ENCODE results near the gene CERS6. TPM values are rescaled to one million over a fixed set of nuclear protein-coding genes. Genes with fewer than 3 reads are reported as not detected.

The CERS6 gene
- total RNA-seq, 1 donor from 2014 or later: 23.6 TPM

- no peak for DNase-seq (ENCODE audit: low read depth in 2 of 2)
Observed at GRCh38 chr2:168529054-168529833, 73.2 kb downstream of the CERS6 start.

DNA sequence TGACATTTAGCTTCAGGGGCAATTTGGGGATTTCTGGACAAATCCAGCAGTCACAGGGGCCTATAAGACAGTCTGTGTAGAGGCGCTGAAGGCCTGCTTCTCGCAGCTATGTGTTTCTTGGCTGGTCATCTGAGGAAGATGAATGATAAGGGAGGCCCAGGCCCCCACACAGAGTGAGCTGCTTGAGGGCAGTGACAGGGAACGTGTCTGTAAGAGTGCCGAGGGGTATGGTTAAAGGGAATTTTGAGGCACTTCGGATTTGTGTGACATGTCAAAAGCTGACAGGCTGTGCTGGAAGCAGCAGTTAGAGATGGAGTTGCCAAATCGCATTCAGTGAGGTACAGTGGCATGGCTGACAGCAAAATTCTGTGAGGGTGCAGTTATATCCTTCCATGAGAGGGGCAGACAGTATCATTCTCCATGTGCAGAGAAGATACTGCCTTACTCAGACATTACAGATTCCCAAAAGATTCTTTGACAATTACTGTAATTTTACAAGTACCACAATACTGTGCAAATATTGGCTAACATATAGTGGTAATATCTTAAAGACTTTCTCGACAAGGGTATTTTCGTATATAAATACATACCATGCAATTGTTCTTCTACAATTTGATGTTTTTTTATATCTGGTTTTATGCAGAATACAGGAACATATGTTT is 74.0 kb downstream of the CERS6 start:
- DNase-seq (ENCODE audit: low read depth in 2 of 2): no peak

DNA sequence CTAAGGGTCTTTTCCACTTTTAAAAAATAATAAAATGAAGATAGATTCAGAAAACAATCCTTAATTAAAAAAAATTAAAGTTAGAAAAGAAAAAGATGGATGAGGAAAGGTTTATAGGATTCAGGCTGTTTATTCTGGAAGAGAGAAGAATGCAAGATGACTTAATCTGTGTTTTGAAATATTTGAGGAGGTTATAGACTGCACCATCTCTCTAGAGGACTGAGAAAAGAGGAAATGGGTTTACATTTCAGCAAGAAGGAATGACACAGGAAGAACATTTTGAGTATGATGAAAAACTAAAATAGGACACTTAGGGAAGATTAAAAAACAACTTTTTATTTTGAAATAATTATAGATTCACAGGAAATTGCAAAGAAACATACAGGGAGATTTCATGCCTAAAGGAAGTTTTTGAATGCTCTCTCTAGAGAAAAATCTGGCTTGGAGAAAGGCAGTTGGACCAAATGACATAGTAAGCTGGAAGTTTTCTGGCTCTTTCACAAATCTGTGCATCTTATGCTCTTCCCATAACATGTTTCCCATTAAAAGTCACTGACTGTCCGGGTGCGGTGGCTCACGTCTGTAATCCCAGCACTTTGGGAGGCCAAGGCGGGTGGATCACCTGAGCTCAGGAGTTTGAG is 75.0 kb downstream of the CERS6 start:
- no peak for DNase-seq (ENCODE audit: low read depth in 2 of 2)

- DNase-seq (ENCODE audit: low read depth in 2 of 2): no peak
Observed at GRCh38 chr2:168534926-168535325, 78.9 kb downstream of the CERS6 start.

GRCh38 chr2:168536925-168537466 is 80.9 kb downstream of the CERS6 start:
- DNase-seq (ENCODE audit: low read depth in 2 of 2): no peak

DNA sequence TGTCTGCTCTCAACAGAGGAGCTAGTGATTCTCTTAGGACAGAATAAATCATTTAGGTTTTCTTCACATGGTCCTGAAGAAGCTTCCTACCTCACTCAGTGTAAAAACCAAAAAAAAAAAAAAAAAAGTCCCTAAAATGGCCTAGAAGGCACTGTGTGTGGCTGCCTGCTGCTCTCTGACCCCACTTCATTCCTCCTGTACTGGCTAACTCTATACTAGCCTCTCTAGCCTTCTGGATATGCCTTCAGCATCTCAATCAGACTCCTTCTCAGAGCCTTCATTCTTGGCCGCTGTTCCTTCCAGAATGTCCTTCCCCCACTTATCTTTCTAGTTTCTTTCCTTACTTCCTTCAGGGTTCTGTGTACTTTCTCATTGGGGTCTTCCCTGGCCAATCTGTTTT is 82.1 kb downstream of the CERS6 start:
- DNase-seq (ENCODE audit: low read depth in 2 of 2): no peak

- no peak for DNase-seq (ENCODE audit: low read depth in 2 of 2)
Observed at GRCh38 chr2:168538534-168538933, 82.5 kb downstream of the CERS6 start.

- DNase-seq (ENCODE audit: low read depth in 2 of 2): no peak
Observed at GRCh38 chr2:168539945-168540344, 83.9 kb downstream of the CERS6 start.

GRCh38 chr2:168541858-168542257 is 85.8 kb downstream of the CERS6 start:
- DNase-seq (ENCODE audit: low read depth in 2 of 2): no peak

DNA sequence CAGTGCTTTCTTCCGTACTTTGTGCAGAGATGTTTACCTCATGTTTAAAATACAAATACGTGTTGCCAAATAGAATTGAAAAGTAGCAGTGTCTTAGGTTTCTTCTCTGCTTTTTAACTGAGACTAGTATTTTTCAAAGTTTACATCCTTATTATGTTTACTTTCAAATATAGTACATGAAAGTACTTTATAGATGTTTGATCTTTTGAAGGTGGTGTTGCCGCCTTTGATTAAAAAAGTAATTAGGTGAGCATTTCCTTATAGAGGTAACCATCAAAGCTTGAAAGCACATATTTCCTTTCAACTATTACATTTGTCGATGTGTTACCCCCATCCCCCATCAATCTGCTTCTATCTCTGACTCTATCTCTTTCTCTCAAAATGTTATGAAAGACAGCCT is 87.0 kb downstream of the CERS6 start:
- no peak for DNase-seq (ENCODE audit: low read depth in 2 of 2)

GRCh38 chr2:168543935-168544334 is 87.9 kb downstream of the CERS6 start:
- DNase-seq (ENCODE audit: low read depth in 2 of 2): no peak

DNA sequence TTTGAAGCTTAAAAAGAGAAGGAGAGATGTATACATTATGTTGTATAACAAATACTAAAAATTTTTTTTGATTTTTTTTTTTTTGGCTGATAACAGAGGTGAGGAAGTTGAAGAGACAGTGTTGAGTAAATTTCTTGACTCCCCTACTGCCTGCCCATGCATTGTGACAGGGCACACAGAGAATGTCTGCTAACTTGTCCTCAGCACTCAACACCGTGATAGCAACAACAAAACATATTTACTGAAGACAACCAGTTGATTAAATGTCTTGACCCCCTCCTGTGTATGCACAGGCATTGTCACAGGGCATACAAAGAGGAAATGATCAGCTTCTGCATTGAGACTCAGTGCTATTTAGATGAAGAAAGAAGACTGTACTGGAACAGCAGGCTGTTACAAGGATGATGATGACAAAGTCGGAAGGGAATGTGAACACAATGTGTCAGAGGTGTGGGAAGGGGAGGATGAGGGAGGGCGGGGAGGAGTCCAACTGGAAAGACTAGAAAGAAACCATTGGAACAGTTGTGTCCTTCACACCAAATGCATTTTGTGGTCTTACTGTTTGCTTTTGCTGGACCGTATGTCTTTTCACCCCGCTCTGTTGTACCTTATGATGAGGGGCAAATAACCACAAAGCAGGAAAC is 89.5 kb downstream of the CERS6 start:
- peak in 1 of 2 donors; percentile 74 for DNase-seq (ENCODE audit: low read depth in 2 of 2)

DNA sequence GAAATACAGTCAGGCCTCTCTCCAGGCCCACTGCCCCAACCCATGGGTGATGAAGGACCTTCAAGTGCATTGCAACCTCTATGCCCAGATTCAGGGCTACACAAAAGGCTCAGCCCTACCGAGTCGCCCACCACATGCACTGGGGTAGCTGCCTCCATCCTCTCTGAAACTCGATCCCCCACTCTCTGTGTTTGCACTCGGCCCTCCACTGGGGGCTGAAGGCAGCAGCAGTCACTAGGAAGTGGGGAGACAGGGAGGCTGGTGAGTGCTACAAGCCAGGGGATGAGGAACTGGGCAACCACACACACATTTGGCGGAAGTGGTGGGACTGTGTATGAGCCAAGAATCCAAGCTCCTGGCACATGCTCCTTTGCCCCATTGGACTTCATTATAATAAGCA is 94.6 kb downstream of the CERS6 start:
- no peak for DNase-seq (ENCODE audit: low read depth in 2 of 2)

- no peak for DNase-seq (ENCODE audit: low read depth in 2 of 2)
Observed at GRCh38 chr2:168552450-168552856, 96.4 kb downstream of the CERS6 start.

DNA sequence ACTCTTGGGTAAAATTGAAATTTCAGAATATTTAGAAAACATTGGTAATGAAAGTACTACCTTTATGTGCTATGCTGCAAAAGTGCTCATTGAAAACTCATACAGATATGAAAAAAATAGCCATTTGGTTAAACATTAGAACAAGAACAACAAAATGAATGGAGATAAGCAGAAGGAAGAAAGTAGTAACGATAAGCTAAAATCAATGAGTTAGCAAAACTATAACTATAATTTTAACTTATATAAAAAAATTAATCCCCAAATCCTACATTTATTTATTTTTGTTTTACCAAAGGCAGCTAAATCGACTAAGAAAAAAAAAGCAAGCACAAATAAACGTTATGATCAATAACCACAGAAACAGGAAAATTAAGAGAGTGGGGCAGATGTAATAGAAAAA is 99.2 kb downstream of the CERS6 start:
- DNase-seq (ENCODE audit: low read depth in 2 of 2): no peak

DNA sequence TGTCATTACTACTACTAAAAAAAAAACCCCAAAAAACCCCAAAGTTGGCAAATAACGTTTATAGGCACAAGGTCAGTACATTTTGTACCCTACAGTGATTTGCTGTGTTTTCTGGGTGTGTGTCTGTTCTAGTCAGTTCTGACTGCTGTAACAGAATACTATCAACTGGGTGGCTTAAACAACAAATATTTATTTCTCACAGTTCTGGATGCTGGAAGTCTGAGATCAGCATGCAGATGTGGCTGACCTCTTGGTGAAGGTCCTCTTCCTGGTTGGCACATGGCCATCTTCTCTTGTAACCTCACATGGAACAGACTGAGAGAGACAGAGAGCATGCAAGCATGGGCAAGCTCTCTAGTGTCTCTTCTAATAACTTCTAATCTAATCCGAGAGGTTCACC is 103.1 kb downstream of the CERS6 start:
- DNase-seq (ENCODE audit: low read depth in 2 of 2): no peak

GRCh38 chr2:168560817-168561499 is 104.9 kb downstream of the CERS6 start:
- no peak for DNase-seq (ENCODE audit: low read depth in 2 of 2)

DNA sequence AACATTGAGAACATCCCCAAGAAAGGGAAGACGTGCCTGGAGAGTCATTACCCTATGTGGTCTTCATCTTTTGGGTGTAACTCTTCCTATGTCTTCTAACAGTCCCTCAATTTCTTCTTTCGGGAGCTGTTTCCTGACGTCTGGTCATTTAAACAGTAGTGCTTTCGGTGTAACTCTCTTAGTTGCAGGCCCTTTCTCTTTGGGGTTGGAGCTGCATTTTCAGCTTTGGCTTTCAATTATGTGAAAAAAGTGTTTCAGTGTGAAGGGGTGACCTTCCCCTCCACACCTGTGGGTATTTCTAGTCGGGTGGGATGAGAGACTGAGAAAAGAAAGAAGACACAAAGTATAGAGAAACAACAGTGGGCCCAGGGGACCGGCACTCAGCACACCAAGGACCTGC is 105.9 kb downstream of the CERS6 start:
- no peak for DNase-seq (ENCODE audit: low read depth in 2 of 2)

DNA sequence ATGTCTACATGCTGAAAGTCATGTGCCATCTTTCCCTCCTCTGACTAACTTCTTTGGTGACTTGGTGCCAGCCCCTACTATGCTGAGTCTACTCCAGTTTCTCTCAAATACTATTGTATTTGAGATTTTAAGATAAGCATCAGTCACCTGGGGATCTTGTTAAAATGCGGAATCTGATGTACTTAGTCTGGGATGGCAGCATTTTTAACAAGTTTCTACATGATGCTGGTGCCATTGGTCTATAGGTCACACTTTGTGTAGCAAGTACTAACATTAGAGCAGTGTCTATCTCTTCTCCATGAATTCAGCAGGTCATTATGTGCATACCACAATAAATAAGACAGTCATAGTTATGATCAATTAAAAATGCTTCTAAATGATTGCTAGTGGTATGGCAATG is 106.9 kb downstream of the CERS6 start:
- DNase-seq (ENCODE audit: low read depth in 2 of 2): no peak

GRCh38 chr2:168564641-168565040 is 108.6 kb downstream of the CERS6 start:
- no peak for DNase-seq (ENCODE audit: low read depth in 2 of 2)

GRCh38 chr2:168565112-168565511 is 109.0 kb downstream of the CERS6 start:
- DNase-seq (ENCODE audit: low read depth in 2 of 2): peak; percentile 68 to 86
